ENCODE measurements around the gene FBP2.

FBP2 gene

DNA sequence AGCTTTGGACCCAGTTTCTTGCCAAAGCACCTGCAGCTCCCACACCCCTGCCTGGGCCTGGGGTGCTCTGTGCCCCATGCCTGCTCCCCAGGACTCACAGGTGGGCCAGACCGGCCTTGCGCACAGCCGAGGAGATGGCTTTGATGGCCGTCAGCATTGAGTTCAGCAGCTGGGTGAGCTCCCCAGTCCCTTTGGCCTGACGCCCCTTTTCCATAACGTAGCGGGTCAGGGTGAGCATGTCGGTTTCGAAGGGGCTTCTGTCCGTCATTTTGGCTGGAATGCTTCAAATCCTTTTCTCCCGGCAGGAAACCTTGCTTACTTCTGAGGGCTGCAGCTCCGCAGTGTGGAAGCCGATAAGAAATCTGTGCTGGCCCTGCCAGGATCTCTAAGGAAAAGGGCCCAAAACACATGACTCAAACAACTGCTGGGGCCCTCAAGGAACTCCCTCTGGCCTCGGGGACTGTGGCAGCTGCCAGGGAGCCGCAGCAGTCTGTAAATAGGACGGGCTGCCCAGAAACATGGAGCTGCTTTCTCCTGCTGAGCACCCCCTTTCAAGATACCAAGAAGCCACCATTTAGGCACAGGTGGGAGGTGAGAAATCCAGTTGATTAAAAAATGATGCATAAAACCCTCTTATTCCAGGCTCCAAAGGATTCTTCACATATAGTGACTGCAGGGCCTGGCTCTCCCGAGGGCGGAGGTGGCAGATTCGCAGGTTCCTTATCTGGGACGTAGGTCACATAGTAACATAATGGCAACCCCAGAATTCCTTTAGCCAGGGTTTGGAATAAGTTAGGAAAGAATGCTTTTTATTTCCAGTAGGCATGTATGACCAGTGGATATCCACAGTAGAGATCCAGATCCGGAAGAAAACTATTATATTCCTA, at the start of gene FBP2:
Gene FBP2 (minus strand): TSS at position 366 of the 887 bp plus-strand sequence. CDS start 98 bp downstream, at position 268.
- no peak for DNase-seq

DNA sequence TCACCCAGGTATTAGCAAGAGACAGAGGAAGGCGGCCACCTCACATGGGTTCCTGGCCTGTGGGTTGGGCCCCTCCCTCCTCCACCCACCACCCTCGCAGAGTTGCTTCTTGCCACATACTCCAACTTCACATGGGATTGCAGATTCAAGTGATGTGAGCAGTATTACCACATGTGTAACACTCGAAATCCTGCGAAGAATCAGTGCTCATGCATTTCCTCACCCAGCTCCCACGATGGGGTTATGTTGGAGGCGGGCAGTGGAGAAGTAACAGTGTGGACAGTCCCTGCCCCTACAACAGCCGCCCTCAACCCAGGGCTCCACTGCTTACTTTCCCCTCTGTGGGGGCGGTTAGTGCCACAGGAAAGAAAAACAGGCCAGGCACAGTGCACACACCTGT, 49.6 kb upstream of the FBP2 start:
- DNase-seq = no peak

DNA sequence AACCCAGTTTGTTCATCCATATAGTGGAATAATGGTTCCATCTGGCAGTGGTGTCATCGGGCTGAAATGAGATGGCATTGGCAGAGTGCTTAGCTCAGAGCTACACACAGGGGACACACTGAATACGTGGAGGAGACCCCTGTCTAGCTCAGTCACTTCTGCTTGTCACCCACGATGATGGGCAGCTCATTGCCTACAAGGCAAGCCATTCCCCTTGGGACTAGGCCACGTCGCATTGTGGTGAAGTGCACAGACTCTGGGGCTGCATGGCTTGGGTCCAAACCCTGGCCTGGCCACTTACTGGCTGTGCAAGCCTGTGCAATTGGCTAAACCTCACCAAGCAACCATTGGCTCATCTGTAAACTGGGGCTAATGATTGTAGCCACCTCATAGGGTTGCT, 48.9 kb upstream of the FBP2 start:
- DNase-seq = no peak

DNA sequence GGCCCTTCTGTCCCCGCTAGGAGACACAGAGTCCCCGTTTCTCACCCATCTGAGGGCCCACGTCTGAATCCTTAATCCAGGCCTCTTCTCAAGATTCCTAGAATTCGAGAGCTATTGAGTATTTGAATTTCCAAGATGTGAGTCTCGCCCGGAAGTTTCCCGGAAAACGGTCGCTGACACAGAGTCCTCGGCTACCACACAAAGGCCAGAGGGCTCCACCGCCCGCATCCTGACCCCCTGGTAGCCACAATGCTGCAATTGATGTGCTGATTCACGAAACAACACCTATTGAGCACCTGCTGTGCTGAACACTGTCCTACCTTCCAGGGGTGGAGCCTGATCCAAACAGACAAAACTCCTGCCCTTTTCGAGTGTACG, 46.4 kb upstream of the FBP2 start:
- DNase-seq = no peak

DNA sequence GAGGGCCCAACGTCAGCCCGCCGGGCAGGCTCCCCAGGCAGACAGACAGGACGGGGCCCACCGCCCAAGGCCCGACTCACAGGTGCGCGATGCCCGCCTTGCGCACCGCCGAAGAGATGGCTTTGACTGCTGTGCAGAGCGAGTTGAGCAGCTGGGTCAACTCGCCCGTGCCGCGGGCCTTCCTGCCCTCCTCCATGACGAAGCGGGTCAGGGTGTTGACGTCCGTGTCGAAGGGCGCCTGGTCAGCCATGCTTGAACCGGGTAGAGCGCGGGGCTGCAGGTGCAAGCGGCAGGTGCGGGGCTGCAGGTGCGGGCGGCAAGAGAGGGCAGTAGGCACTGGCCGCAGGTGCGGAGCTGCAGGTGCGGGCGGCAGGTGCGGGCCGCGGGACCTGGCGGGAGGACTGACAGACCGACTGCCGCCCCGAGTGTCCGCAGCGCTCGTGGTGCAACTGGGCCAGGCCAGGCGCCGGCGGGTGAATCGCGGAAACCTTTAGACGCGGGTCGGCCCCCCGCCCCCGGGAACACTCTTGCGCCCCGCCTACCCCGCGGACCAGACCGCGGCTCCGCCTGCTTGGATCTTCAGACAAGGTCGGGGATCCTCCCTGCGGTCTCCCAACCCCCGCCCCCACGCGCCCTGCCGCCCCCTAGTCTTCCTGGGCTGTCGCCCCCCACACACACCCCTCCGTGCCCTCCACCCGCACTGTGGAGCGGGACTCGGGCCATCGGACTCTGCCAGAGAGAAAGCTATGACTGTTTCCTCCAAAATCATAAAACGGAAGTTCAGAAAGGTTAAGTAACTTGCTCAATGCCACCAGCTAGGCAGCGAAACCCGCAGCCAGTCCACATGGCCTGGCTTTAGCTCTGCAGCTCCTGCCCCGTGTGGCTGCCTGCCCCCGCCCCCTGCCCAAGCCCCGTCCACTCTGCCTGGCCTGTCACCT, 45.7 kb upstream of the FBP2 start, which contains the start of gene FBP1:
Gene FBP1 (minus strand): TSS at position 458 of the 938 bp plus-strand sequence. CDS start 208 bp downstream, at position 250.
- DNase-seq = peak; percentile 3

DNA sequence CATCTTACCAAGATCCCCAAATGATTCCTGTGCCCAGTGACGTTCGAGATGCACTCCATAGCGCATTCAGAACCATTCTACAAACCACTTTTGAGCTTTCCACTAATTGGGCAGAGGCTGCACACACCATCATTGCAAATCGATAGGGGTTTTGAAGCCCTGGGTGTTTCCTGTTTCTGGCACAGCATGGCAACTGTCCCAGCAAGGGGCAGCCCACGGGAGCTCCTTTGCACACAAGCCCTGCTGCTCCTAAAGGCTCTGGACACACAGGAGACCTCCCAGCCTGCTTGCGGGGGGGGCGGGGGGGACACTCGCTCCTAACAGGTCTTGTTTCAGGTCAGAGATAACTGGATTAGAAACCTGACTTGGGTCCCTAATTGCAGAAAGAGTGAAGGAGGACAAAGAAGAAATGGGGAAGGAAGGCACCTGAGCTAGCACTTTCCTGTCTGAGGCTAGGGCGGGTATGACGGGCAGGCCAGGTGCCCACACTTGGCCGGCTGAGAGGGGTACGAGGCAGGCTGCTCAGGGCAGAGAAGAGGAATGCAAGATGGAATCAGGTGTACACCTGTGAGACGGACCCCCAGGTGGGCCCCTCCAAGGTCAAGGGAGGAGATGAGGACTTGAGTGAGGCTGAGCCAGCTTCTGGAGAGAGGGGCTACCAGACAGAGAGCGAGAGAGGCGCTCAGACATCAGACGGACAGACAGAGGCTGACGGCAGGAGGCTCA, 44.9 kb upstream of the FBP2 start:
- no peak for DNase-seq

DNA sequence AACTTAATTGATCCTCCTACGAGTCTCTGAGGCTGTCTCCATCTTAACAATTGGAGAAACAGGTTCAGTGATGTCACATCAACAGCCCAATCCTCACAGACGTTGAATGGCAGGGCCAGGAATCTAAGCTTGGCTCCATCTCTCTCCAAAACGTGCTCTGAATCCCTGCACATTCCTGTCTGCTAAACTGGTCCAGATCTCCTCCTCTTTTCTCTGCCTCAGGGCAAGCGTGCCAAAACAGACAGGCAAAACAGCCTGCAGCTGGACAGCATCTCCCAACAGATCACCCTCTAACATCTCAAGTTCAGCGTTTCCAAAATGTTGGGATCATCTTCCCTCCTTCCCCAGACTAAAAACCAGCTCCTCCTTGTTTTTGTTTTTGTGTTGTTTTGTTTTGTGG, 39.1 kb upstream of the FBP2 start:
- no peak for DNase-seq

DNA sequence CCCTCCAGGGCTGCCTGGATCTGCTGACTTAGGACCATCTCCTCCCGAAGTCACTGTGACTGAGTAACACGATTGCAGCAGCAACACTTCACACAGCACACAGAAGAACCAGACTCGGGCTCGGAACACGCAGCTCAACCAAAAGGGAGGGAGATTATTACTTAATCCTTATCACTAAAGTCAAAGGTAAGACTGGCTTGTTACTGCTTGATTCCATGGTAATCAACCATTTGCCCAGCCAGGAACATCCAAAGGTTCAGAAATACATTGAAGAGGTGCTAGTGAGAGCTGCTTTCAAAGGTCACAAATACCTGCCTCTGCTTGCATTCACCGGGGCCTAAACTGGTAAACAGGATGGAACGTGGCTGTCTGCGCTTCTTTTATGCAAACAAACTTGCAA, 38.0 kb upstream of the FBP2 start:
- no peak for DNase-seq

DNA sequence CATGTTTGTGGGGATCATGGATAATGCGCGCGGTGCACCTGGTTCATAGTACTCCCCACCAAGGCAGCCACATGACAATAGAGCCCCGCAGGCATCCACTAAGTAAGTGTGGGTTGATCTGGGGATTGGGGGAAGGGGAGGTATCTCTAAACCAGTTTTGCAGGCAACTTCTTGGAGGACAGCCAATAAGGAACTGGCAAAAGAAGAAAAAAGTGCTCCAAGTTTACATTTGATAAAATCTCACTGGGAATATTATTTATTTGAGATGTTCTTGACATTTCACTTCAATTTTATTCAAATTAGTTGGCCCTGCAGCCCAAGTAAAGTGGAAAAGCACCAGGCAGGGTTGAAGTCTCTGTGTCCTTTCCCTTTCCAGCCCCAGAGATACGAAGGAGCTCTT, 37.2 kb upstream of the FBP2 start:
- no peak for DNase-seq

DNA sequence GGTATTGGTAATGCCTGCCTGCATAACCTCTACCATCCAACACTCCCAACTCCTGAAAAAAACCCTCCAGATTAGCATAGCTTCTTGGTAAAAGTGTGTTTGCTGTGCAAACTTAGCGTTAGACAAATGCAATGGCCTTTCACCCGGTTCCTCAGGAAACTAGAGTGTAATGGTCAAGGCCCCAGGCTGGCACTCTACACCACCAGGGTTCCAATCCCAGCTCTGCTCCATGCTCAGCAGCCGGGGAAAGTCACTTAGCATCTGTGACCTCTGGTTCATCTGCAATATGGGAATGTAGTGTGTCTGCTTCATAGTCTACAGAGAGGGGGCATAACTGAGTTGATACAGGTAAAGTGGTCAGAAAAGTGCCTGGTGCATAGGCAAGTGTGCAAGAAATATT, 36.7 kb upstream of the FBP2 start:
- DNase-seq = no peak

DNA sequence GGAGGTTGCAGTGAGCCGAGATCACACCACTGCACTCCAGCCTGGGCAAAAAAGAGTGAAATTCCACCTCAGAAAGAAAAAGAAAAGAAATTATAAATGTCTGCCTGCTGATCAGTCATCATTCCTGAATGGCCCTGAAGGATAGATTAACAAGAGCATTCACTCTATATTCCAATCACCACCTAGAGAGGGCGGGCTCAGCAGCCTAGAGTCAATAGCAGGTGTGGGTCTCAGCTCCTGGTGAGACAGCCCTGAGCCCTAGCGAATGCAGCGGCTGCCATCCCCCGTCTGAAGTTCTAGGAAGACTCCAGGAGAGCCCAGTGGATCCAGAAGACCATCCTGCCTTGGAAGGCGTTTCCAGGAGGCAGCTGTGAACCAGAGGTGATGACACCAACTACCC, 33.7 kb upstream of the FBP2 start:
- DNase-seq = no peak

DNA sequence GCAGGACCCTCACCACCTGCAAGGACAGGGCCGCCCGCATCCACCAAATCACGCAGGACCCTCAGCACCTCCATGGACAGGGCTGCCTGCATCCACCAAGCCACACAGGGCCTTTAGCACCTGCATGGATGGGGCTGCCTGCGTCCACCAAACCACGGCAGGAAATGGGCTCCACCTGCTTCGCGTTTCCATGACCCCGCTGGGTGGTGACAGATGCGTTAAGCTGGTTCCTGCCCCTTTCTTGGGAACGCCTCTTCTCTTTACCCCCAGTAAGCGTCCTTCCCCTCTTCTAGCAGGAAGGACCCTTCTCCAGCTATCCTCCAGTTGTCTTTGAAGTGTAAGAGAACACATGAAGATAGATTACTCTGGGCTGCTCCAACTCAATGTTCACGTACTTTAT, 32.2 kb upstream of the FBP2 start:
- DNase-seq = no peak

DNA sequence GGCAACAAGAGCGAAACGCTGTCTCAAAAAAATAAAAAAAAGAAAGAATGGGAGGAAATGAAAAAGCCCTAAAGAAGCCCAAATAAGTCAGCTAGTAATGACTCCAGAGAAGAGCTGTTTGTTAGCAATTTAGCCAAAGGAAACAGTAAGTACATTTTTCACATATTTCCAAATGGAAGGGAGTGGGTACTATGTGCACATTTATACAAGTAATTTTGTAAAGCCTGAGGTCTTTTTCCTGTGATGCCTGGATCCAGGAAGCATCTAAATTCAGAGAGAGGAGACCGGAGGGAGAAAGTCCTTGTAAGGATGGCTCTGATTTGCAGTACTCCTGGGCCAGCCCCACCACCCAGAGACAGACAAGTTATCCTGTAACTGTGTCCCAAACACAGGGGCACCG, 31.0 kb upstream of the FBP2 start:
- no peak for DNase-seq

DNA sequence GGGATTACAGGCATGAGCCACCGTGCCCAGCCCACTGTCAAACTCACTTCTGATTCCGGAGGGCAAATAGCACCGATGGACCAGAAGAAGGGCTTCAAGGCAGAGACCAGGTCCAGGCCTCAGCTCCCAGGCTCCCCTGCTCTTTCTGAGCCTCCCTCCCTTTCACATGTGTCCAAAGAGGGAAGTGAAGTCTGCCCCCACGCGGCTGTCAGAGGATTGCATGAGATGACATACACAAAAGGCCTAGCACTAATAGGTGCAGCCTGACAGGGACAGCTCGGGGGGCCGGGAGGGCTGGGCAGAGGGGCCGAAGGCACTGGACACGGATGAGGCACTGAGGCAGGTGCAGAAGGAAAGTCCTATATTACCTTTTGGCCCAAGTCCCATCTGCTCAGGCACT, 29.6 kb upstream of the FBP2 start:
- no peak for DNase-seq

DNA sequence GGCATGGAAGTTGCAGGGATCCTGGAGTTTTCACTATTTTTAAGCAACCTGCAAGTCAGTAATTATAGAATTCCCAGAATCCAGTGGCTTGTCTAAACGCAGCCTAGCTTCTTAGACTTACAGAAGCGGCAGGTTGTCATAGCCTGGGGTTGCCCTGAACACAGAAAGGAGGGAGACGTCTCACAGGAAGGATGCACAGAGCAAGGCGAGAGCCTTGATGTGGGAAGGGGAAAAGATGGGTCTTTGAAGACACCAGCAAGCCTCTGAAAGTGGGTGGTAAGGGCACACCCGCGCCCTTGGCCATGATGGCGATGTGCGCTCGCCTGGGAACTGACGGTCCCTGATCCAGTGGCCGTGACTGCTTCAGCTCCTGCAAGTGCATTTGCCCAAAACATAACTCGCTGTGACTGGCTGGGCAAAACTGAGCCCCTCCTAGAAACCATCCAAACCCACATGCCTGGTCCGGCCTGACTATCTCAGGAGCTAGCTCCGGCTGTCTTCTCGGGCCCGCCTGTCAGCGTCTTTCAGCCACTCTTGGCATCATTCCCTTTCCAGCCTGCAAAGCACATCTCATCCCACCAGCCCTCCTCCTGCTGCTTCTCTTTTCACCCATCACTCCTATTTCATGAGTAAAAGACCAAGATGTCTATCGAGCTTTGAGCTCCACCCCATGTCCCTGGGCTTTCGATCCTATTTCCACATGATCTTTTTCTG, 28.6 kb upstream of the FBP2 start:
- no peak for DNase-seq

DNA sequence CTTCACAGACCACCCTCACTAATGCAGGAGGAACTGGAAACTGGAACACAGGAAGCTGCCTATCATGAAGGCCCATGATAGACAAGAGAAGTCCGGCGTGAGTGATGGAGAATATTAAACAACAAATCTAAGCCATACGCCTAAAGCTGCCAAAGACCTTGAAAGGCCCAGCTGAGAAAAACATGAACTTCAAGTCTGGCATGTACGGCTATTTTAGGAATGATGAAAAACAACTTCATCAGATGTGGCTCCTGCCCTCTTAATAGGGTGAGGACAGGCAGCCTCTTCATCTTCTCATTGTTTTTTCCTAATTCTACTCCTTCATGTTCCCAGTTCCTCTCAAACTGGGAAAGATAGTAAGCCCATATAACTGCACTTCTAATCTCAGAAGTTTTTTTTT, 25.4 kb upstream of the FBP2 start:
- DNase-seq = no peak

DNA sequence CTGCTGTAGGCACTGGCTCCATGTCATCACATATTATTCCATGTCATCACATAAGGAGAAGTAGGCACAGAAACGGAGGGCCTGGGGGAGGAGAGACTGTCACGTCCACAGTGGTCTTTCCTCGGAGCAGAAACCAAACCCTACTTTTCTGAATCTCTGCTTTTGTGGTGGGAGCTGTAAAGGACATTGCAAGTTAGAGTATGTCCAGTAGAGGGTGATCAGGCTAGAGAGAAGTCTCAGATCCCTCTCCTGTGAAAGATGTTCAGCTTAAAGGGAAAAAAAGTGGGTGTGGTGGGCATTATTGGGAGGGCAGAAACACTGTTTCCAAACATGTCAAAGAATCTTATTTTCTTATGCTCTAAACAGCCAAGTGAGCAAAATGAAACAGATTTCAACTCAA, 19.4 kb upstream of the FBP2 start:
- DNase-seq = no peak

DNA sequence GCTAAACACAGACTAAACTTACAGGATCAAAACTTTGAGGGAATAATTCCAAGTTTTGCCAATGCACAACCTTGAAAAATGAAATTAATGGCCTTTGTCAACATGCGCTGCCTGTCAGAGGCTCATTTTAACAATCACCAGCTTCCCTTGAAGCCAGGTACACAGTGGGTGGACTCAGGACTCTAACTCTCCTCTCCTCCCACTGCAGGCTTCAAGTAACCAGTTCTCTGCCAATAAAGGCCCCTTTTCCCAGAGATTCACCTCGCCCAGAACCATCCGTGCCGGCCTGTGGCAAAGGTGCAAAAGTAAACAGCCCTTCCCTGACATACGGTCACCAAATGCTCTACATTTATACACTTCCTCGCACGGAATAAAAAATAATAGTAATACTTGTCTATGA, 18.4 kb upstream of the FBP2 start:
- DNase-seq = no peak

DNA sequence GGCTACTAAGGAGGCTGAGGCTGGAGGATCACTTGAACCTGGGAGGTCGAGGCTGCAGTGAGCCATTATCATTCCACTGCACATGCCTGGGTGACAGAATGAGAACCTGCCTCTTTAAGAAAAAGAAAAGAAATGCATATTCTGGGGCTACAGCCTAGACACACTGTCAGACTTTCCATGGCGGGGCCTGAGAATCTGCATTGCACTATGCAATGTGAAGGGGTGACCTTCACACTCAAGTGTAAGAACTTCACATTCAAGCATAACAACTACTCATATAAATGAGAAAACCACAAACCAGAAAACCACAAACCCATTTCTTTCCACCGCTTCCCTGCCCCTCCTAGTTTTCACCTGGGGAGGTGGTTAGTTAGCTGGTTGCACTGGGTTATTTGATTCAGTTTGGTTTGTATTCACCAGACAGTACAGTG, 18.0 kb upstream of the FBP2 start:
- DNase-seq = no peak

DNA sequence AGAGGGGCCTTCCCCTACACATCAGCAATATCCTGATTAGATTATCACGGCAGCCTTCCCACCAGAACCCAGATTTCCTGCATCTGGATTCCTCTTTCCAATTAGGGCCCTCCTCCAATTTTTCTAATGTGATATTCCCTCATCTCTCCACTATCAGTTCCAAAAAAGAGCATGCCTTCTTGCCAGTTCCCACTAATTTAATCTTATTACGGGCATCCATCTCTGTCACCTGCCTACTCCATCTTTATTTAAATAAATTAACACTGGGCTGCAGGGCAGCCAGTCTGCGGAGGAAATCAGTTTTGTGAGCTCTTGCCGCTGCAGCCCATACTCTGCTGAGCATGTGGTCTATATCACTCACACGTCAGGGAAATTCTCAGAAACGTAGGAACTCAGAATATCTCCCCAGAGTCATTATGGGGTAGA, 16.6 kb upstream of the FBP2 start:
- DNase-seq = no peak

DNA sequence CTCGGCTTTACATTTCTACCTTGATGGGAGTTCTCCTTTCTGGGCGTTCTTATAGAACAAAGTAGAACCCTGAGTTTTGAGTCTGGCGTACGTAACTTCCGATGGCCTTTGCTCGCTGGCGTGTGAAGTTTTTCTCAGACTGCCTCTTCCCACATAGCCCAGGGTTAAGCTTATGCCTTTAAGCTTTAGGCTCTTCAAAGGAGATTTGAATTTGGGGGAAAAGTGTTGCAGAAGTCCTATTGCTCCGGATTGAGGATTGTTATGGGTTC, 13.7 kb upstream of the FBP2 start:
- DNase-seq = no peak

DNA sequence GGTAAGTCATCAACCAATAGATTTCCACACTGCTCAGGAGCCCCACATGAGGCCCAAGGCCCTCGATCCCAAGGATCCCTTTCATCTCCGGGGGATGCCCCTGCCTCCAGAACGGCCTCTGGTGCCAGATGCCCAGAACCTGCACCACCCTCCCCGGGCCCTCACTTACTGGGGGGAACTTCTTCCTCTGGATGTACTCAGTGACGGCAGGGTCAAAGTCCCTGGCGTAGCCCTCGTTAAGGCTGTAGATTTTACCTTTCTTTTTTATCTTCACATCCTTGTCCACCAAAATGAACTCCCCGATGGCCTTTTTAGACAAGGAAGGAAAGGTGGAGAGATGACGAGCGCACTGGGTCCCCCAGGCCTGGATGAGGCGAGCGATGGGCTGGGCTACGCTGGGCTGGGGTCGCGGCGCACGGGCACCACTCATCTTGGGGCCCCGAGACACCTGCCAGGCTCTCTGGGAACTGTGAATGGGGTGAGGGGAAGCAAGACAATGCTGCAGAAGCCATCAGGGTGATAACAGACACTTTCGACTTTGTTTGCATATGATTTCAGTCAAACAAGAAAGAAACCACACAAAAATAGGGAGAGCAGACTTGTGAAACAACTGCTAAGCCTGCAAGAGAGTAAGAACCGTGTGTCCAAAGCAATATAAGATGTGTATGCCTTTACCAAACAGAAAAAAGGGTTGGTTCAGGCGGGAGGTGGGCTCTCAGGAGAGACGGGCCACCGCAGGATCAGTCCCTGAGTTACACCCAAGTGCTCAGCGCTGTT, 13.2 kb upstream of the FBP2 start:
- no peak for DNase-seq

All from midbrain (tissue), 1 donor.